Measurements from ENCODE around the gene FAM162A.
"Not testable (repeated sequence)": the region's sequence is repeated elsewhere in the genome, so short reads cannot be mapped to it uniquely, and the experiment has no call there.

Gene FAM162A

DNA sequence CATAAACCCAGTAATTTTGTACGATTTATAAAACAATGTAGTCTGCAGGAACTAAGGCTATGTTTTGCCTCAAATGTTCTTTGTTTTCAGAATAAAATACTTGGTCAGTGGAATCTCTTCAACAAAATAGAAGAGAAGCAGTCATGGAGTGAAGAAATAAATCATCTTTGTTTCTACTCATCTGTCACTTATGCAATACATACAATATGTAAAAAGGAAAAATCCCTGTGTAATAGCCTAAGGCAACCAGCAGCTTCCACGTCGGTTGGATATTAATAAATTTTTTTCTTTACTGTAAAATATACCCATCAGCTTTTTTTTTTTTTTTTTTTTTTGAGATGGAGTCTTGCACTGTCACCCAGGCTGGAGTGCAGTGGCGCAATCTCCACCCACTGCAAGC, 37.1 kb downstream of the FAM162A start:
- DNase-seq (ENCODE audit: extremely low spot score) = no peak
- ChIA-PET CTCF (no interaction called here), POLR2A (interaction anchor here (1.5 kb wide), 1 partner anchor 12 kb away, joined by 3 read pairs; no protein-coding TSS in a partner anchor)
- no peak for TF ChIP-seq LEF1 (IDR thresholded peaks at IDR 0.05; ENCODE audit: borderline replicate concordance)

DNA sequence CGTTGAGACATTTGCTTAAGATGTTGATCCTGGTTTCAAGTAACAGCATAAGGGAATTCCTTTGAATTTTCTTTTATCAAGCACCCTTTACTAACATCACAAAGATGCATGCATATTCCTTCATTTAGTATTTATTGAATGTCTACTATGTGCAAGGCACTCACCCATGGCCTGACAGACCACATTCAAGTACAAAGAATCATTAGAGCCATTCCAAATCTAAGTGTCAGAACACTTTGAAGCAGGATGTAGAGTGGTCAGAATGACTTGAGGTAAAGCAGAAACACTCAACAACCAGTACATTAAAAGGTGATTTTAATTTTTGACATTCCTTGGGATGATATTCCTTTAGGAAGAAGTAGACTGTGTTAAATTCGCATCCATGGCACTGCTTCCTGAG, 37.9 kb downstream of the FAM162A start:
- no peak for DNase-seq (ENCODE audit: extremely low spot score)
- TF ChIP-seq HDGF (IDR thresholded peaks at IDR 0.05; ENCODE audit: borderline replicate concordance) (no peak), LEF1 (IDR thresholded peaks at IDR 0.05; ENCODE audit: borderline replicate concordance) (no peak), ARNT (IDR thresholded peaks at IDR 0.05) (no peak), ZNF384 (IDR thresholded peaks at IDR 0.05) (no peak)
- ChIA-PET CTCF (no interaction called here), POLR2A (no interaction called here)

DNA sequence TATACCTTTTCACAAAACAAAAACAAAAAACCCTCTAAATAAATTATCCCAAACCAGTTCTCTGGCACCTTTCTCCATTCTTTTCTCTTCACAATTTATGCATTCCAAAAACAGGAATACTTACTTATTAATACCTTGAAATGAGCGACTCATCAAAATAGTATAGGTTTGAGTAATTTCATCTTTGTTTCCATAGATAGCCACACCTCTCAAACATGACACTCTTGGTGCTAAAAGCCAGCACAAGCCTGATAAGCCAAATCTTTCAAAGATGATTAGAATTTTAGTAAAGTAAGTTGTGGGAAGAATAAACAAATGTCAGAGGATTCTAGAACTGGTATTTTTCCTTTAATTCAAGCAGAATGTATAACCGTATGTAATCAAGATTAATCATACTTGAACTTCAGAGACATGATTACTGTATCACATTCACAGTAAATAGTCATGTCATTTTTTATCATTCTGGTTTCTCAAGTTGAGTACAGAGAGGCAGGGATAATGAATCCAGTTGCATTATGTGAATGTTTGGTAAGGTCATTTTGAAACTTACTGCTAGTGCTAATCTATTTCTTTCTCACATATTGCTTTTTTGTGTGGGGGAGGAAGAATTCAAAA, 44.0 kb downstream of the FAM162A start:
- TF ChIP-seq NFRKB (IDR thresholded peaks at IDR 0.05) (no peak), FOXK2 (IDR thresholded peaks at IDR 0.05) (no peak), HDGF (IDR thresholded peaks at IDR 0.05; ENCODE audit: borderline replicate concordance) (no peak), ELF4 (IDR thresholded peaks at IDR 0.05) (no peak), LEF1 (IDR thresholded peaks at IDR 0.05; ENCODE audit: borderline replicate concordance) (no peak), SUZ12 (IDR thresholded peaks at IDR 0.05) (no peak), ARNT (IDR thresholded peaks at IDR 0.05) (no peak), FOXA1 (IDR thresholded peaks at IDR 0.05) (no peak), CTBP1 (IDR thresholded peaks at IDR 0.05; ENCODE audit: borderline replicate concordance) (no peak), L3MBTL2 (conservative IDR thresholded peaks at IDR 0.05) (no peak), ZNF384 (IDR thresholded peaks at IDR 0.05) (no peak), FOXM1 (IDR thresholded peaks at IDR 0.05; ENCODE audit: borderline replicate concordance) (no peak), BHLHE40 (IDR thresholded peaks at IDR 0.05; ENCODE audit: borderline replicate concordance) (no peak), TARDBP (IDR thresholded peaks at IDR 0.05) (no peak)
- TF ChIP-seq, protein P1, sequence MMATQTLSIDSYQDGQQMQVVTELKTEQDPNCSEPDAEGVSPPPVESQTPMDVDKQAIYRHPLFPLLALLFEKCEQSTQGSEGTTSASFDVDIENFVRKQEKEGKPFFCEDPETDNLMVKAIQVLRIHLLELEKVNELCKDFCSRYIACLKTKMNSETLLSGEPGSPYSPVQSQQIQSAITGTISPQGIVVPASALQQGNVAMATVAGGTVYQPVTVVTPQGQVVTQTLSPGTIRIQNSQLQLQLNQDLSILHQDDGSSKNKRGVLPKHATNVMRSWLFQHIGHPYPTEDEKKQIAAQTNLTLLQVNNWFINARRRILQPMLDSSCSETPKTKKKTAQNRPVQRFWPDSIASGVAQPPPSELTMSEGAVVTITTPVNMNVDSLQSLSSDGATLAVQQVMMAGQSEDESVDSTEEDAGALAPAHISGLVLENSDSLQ (IDR thresholded peaks at IDR 0.05) = no peak
- no peak for DNase-seq (ENCODE audit: extremely low spot score)
- POLR2A ChIA-PET = no interaction called here
- CTCF ChIA-PET = no interaction called here

DNA sequence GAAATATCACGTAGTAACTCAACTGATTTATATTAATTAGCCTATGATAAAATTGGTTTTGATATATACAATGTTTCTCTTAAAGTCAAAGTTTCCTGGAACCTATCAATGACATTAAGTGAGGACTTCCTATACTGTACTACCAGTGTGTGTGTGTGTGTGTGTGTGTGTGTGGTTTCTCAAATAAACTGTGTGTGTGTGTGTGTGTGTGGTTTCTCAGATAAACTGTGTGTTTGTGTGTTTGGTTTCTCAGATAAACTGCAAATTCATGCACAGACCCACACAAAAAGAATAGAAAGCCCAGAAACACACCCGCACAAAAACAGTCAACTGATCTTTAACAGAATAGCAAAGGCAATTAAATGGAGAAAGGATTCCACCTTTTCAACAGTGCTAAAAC, 46.4 kb downstream of the FAM162A start:
- CTCF ChIA-PET = no interaction called here
- no peak for DNase-seq (ENCODE audit: extremely low spot score)
- POLR2A ChIA-PET = interaction anchor here (1.8 kb wide), 1 partner anchor 14 kb away, joined by 6 read pairs; the partner anchor contains the start of gene WDR5B
- no peak for TF ChIP-seq CTBP1 (IDR thresholded peaks at IDR 0.05; ENCODE audit: borderline replicate concordance)
- no peak for TF ChIP-seq HDGF (IDR thresholded peaks at IDR 0.05; ENCODE audit: borderline replicate concordance)
- TF ChIP-seq FOXK2 (IDR thresholded peaks at IDR 0.05) = no peak
- no peak for TF ChIP-seq FOXA1 (IDR thresholded peaks at IDR 0.05)
- TF ChIP-seq BHLHE40 (IDR thresholded peaks at IDR 0.05; ENCODE audit: borderline replicate concordance) = no peak
- TF ChIP-seq, protein P1 (IDR thresholded peaks at IDR 0.05) = no peak

DNA sequence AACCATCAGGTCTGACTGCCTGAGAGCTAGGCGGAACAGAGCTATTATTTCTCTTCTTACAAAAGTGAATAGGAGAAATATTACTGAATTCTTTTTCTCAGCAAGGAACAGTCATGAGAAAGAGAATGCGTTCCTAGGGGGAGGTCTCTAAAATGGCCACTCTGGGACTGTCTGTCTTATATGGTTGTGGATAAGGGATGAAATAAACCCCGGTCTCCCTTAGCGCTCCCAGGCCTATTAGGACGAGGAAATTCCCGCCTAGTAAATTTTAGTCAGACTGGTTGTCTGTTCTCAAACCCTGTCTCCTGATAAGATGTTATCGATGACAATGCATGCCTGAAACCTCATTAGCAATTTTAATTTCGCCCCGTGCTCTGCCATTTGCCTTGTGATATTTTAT, 52.0 kb downstream of the FAM162A start:
- CTCF ChIA-PET = no interaction called here
- POLR2A ChIA-PET = no interaction called here
- TF ChIP-seq FOXK2 (IDR thresholded peaks at IDR 0.05) (no peak), LEF1 (IDR thresholded peaks at IDR 0.05; ENCODE audit: borderline replicate concordance) (no peak), HDGF (IDR thresholded peaks at IDR 0.05; ENCODE audit: borderline replicate concordance) (no peak), NFRKB (IDR thresholded peaks at IDR 0.05) (no peak), ZNF384 (IDR thresholded peaks at IDR 0.05) (no peak), ELF4 (IDR thresholded peaks at IDR 0.05) (no peak), BHLHE40 (IDR thresholded peaks at IDR 0.05; ENCODE audit: borderline replicate concordance) (no peak), TARDBP (IDR thresholded peaks at IDR 0.05) (no peak), FOXA1 (IDR thresholded peaks at IDR 0.05) (no peak), SP1 (IDR thresholded peaks at IDR 0.05) (no peak), ARNT (IDR thresholded peaks at IDR 0.05) (no peak), L3MBTL2 (conservative IDR thresholded peaks at IDR 0.05) (no peak), CTBP1 (IDR thresholded peaks at IDR 0.05; ENCODE audit: borderline replicate concordance) (no peak), FOXM1 (IDR thresholded peaks at IDR 0.05; ENCODE audit: borderline replicate concordance) (no peak), SUZ12 (IDR thresholded peaks at IDR 0.05) (no peak)
- TF ChIP-seq, protein P1 (IDR thresholded peaks at IDR 0.05) = no peak
- DNase-seq (ENCODE audit: extremely low spot score) = no peak

DNA sequence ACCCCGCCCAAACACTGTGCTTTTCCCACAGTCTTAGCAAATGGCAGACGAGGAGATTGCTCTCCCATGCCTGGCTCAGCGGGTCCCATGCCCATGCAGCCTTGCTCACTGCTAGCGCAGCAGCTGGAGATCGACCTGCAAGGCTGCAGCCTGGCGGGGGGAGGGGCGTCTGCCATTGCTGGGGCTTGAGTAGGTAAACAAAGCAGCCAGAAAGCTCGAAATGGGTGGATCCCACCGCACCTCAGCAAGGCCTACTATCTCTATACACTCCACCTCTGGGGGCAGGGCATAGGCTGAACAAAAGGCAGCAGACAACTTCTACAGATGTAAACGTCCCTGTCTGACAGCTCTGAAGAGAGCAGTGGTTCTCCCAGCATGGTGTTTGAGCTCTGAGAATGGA, 59.1 kb downstream of the FAM162A start:
- ChIA-PET POLR2A (interaction anchor here (1.2 kb wide), 1 partner anchor 26 kb away, joined by 3 read pairs; no protein-coding TSS in a partner anchor), CTCF (no interaction called here)
- TF ChIP-seq, protein P1 (IDR thresholded peaks at IDR 0.05) = no peak
- no peak for TF ChIP-seq FOXM1 (IDR thresholded peaks at IDR 0.05; ENCODE audit: borderline replicate concordance)
- TF ChIP-seq ZNF384 (IDR thresholded peaks at IDR 0.05) = no peak
- no peak for TF ChIP-seq SUZ12 (IDR thresholded peaks at IDR 0.05)
- TF ChIP-seq FOXK2 (IDR thresholded peaks at IDR 0.05) = no peak
- no peak for TF ChIP-seq BHLHE40 (IDR thresholded peaks at IDR 0.05; ENCODE audit: borderline replicate concordance)
- TF ChIP-seq NFRKB (IDR thresholded peaks at IDR 0.05) = no peak
- no peak for TF ChIP-seq LEF1 (IDR thresholded peaks at IDR 0.05; ENCODE audit: borderline replicate concordance)
- TF ChIP-seq L3MBTL2 (conservative IDR thresholded peaks at IDR 0.05) = no peak
- no peak for TF ChIP-seq HDGF (IDR thresholded peaks at IDR 0.05; ENCODE audit: borderline replicate concordance)
- TF ChIP-seq CTBP1 (IDR thresholded peaks at IDR 0.05; ENCODE audit: borderline replicate concordance) = no peak
- TF ChIP-seq SP1 (IDR thresholded peaks at IDR 0.05) = no peak
- no peak for TF ChIP-seq FOXA1 (IDR thresholded peaks at IDR 0.05)
- no peak for TF ChIP-seq ELF4 (IDR thresholded peaks at IDR 0.05)
- no peak for TF ChIP-seq TARDBP (IDR thresholded peaks at IDR 0.05)
- TF ChIP-seq ARNT (IDR thresholded peaks at IDR 0.05) = no peak
- DNase-seq (ENCODE audit: extremely low spot score) = no peak

DNA sequence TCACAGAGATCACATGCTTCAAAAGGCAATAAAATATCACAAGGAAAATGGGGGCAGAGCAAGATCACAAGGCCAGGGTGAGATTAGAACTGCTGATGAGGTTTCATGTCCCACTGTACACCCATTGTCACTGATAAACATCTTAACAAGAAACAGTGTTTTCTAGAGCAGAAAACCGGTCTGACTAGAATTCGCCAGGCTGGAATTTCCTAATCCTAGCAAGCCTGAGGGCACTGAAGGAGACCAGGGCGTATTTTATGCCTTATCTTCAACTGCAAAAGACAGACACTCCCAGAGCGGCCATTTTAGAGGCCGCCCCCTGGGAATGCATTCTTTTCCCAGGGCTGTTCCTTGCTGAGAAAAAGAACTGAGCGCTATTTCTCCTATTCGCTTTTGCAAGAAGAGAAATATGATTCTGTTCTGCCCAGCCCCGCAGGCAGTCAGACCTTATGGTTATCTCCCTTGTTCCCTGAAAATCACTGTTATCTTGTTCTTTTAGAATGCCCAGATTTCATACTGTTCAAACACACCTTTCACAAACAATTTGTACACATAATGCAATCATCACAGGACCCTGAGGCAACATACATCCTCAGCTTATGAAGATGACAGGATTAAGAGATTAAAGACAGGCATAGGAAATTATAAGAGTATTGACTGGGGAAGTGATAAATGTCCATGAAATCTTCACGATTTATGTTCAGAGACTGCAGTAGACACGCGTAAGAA, 59.9 kb downstream of the FAM162A start:
- CTCF ChIA-PET; DNase-seq (ENCODE audit: extremely low spot score); POLR2A ChIA-PET: not testable (repeated sequence)

DNA sequence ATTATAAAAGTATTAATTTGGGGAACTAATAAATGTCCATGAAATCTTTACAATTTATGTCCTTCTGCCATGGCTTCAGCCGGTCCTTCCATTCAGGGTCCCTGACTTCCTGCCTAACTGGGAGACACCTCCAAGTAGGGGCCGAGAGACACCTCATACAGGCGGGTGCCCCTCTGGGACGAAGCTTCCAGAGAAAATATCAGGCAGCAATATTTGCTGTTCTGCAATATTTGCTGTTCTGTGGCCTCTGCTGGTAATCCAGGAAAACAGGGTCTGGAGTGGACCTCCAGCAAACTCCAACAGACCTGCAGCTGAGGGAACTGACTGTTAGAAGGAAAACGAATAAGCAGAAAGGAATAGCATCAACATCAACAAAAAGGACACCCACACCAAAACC, 60.5 kb downstream of the FAM162A start:
- POLR2A ChIA-PET; DNase-seq (ENCODE audit: extremely low spot score); CTCF ChIA-PET: not testable (repeated sequence)

DNA sequence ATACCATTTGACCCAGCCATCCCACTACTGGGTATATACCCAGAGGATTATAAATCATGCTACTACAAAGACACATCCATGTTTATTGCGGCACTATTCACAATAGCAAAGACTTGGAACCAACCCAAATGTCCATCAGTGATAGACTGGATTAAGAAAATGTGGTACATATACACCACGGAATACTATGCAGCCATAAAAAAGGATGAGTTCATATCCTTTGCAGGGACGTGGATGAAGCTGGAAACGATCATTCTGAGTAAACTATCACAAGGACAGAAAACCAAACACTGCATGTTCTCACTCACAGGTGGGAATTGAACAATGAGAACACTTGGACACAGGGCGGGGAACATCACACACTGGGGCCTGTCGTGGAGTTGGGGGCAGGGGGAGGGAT, 64.2 kb downstream of the FAM162A start:
- CTCF ChIA-PET; DNase-seq (ENCODE audit: extremely low spot score); POLR2A ChIA-PET: not testable (repeated sequence)

All from HEK293T (cell line).